ENCODE measurements around the gene MIX23. TPM values are rescaled to one million over a fixed set of nuclear protein-coding genes. Genes with fewer than 3 reads are reported as not detected.

Gene MIX23
- total and polyA plus RNA-seq, 2 of the 4 experiments (the other 2 are of a cell fraction), result 10.0 to 26.7 TPM

GRCh38 chr3:122415762-122416654, 33.0 kb upstream of the MIX23 start, which contains the start of gene WDR5B:
WDR5B (minus strand) TSS chr3:122416062; CDS start chr3:122415528, 534 bp downstream.
- H3K23ac ChIP-seq (ENCODE audit: low read depth, low read length), result peak within 1 kb of the TSS; percentile 77
- H2BK120ac ChIP-seq (ENCODE audit: low read depth, low read length), result peak within 1 kb of the TSS; percentile 42; the same call in 1 of the 2 replicates
- BruUV-seq (replicated peaks), result TSS peak; percentile 76
- no peak within 1 kb of the TSS for H2BK15ac ChIP-seq (ENCODE audit: low read depth, low read length)
- H3K4ac ChIP-seq (ENCODE audit: low read depth, low read length), result peak within 1 kb of the TSS; percentile 87
- peak within 1 kb of the TSS; percentile 92 for H2AFZ ChIP-seq (replicated peaks; ENCODE audit: low read length, poor library complexity)
- intact Hi-C loops (cut with micrococcal nuclease), result no loop called here
- H3K9me1 ChIP-seq (ENCODE audit: insufficient read depth, low read length), result peaks cover 3% of the 10 kb centered on the region
- H3K79me1 ChIP-seq (ENCODE audit: low read depth in 1 of 2, low read length in 2 of 2), result peaks cover 26 to 49% of the 10 kb centered on the region in 2 experiments
- no peaks in the 10 kb centered on the region for H4K20me1 ChIP-seq (ENCODE audit: insufficient read depth, low read length)
- H3K4me2 ChIP-seq (ENCODE audit: low read depth, low read length), result peak within 1 kb of the TSS; percentile 93
- WGBS, 2 experiments (ENCODE audit: extremely low coverage in 2 of 2, insufficient read length in 1 of 2), result 0% methylated on average over 11 of the region's 48 CpGs; no CpG with 5 or more reads in 1 of the 2 experiments
- peak within 1 kb of the TSS; percentile 95 for H3K56ac ChIP-seq (ENCODE audit: extremely low read depth, insufficient read depth, low read length)
- peak within 1 kb of the TSS; percentile 84 for H3K27ac ChIP-seq (ENCODE audit: insufficient read depth, low read length)
- H4K8ac ChIP-seq (ENCODE audit: low read depth in 2 of 2, low read length in 2 of 2), result peak within 1 kb of the TSS; percentile 77 to 99
- no peak within 1 kb of the TSS for H2BK20ac ChIP-seq (ENCODE audit: low read depth, low read length)
- H3K9ac ChIP-seq (ENCODE audit: low read depth, low read length), result peak within 1 kb of the TSS; percentile 86
- ChIA-PET POLR2A (ENCODE audit: unreplicated experiment) (no interaction called here), CTCF (interaction anchor here (1.0 kb wide), 1 partner anchor 32 kb away, joined by 3 read pairs; the partner anchor contains the start of genes FAM162A and MIX23)
- H3K27me3 ChIP-seq (ENCODE audit: control insufficient read depth, insufficient read depth, low read length), result no peaks in the 10 kb centered on the region
- in situ Hi-C loops (cut with MboI; ENCODE audit: low sequenced_read_pairs), result no loop called here
- dilution Hi-C loops (cut with HindIII; ENCODE audit: low sequenced_read_pairs, unreplicated experiment), result no loop called here
- peak within 1 kb of the TSS; percentile 94 for H2BK5ac ChIP-seq (ENCODE audit: low read depth, low read length, poor library complexity, severe bottlenecking)
- peak within 1 kb of the TSS; percentile 84 for H2AK9ac ChIP-seq (replicated peaks; ENCODE audit: low read depth, low read length, poor library complexity)
- peak; percentile 92 for ATAC-seq (ENCODE audit: low read depth)
- H4K91ac ChIP-seq (ENCODE audit: insufficient read depth, low read depth, low read length), result peak within 1 kb of the TSS; percentile 89
- H3K4me1 ChIP-seq (ENCODE audit: control insufficient read depth, insufficient read depth, low read length), result peaks cover 2% of the 10 kb centered on the region
- peak; percentile 96 for DNase-seq
- H3K4me3 ChIP-seq (ENCODE audit: insufficient read depth, low read depth, low read length), result peak within 1 kb of the TSS; percentile 68
- peak within 1 kb of the TSS; percentile 92 for H4K5ac ChIP-seq (ENCODE audit: low read depth, low read length)
- H3K9me3 ChIP-seq (ENCODE audit: control insufficient read depth, insufficient read depth, low read length), result no peaks in the 10 kb centered on the region
- H3K14ac ChIP-seq (replicated peaks; ENCODE audit: low read depth, low read length), result peak within 1 kb of the TSS; percentile 95
- no peaks in the 10 kb centered on the region for H3K36me3 ChIP-seq (ENCODE audit: control insufficient read depth, insufficient read depth, low read length)
- peak within 1 kb of the TSS; percentile 74 for H3K18ac ChIP-seq (ENCODE audit: low read depth, low read length)
- H2AK5ac ChIP-seq (ENCODE audit: low read depth, low read length), result peak within 1 kb of the TSS; percentile 59
- TF ChIP-seq MAFK (IDR thresholded peaks at IDR 0.05; ENCODE audit: low read depth, low read length) (no peak; the same call in 1 of the 2 replicates), RCOR1 (IDR thresholded peaks at IDR 0.05; ENCODE audit: insufficient replicate concordance, low read length) (no peak), USF2 (IDR thresholded peaks at IDR 0.05; ENCODE audit: low read depth, low read length) (peak; percentile 31; the same call in 1 of the 2 replicates), RAD21 (IDR thresholded peaks at IDR 0.05; ENCODE audit: low read length) (no peak), BHLHE40 (IDR thresholded peaks at IDR 0.05; ENCODE audit: low read depth, low read length) (0 out of 2 replicates have a peak, but pooled peaks have one; percentile 37), POLR2A (IDR thresholded peaks at IDR 0.05; ENCODE audit: low read depth, low read length) (peak; percentile 95), CHD1 (IDR thresholded peaks at IDR 0.05; ENCODE audit: low read depth, low read length) (no peak), CTCF (conservative IDR thresholded peaks at IDR 0.05; ENCODE audit: low read depth, low read length) (no peak), ELK1 (IDR thresholded peaks at IDR 0.05; ENCODE audit: borderline replicate concordance, low read depth, low read length) (no peak), MAZ (IDR thresholded peaks at IDR 0.05; ENCODE audit: borderline replicate concordance, low read depth, low read length) (no peak), NFE2L2 (IDR thresholded peaks at IDR 0.05; ENCODE audit: low read depth, low read length) (no peak), MXI1 (IDR thresholded peaks at IDR 0.05; ENCODE audit: borderline replicate concordance, low read depth, low read length) (peak; percentile 68), CEBPB (IDR thresholded peaks at IDR 0.05; ENCODE audit: low read depth, low read length) (no peak)
